ENCODE measurements around the gene PTPRD.

PTPRD gene

GRCh38 chr9:8644571-8644970, 1968.2 kb downstream of the PTPRD start:
- no peak overlapping the region for H3K4me3 ChIP-seq (IDR thresholded peaks at IDR 0.05; ENCODE audit: insufficient read depth, low read depth, low read length)
- no peaks in the 10 kb centered on the region for H3K27me3 ChIP-seq (ENCODE audit: insufficient read depth, low read depth)
- no peak overlapping the region for H3K9ac ChIP-seq
- H3K79me2 ChIP-seq (ENCODE audit: insufficient read depth, low read depth), result no peaks in the 10 kb centered on the region
- H3K4me2 ChIP-seq, result no peak overlapping the region
- H2AFZ ChIP-seq (ENCODE audit: low read depth), result no peak overlapping the region
- no peaks in the 10 kb centered on the region for H4K20me1 ChIP-seq (ENCODE audit: insufficient read depth)
- no peaks in the 10 kb centered on the region for H3K36me3 ChIP-seq (ENCODE audit: insufficient read depth)
- H3K27ac ChIP-seq, result no peak overlapping the region
- no peak for TF ChIP-seq CTCF (conservative IDR thresholded peaks at IDR 0.05; ENCODE audit: low read depth, low read length)
- no peaks in the 10 kb centered on the region for H3K4me1 ChIP-seq (ENCODE audit: low read depth, poor library complexity, severe bottlenecking)

DNA sequence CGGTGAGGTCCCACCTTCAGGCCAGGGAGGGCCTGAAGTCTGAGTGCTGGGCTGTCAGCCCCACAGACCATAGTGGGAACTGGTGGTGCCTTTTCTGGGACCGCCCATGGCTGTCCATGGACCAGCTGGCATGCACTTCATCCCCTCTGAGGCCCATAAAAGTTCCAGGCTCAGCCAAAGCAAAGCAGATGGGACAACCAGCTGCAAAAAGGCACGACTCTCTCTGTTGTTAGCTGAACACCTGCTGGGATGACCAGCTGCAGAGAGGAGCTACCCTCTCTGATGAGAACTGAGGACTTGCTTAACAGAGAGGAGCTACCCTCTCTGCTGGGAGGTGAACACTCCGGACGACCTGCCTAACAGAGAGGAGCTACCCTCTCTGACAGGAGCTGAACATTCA, 1968.9 kb downstream of the PTPRD start:
- Histone ChIP-seq H3K27ac (no peak overlapping the region), H3K9ac (no peak overlapping the region)
- TF ChIP-seq CTCF (conservative IDR thresholded peaks at IDR 0.05; ENCODE audit: low read depth, low read length), result no peak

DNA sequence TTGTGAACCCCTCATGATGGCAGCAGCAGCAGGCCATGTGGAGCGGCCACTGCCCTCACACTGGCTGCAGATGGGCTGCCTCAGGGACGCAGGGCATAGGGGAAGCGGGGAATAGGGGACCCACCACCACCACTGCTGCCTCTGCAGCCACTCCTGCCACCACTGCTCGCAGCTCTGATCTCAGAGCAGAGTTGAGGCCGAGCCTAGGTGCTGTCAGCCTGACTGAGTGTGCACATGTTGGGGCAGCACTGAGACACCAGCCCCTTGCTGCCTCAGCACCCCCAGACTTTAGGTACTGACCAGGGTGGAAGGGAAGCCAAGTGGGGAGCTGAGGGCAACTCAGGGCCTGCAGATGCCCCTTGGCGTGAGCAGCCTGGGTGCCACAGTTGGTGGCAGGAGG, 1969.3 kb downstream of the PTPRD start:
- no peaks in the 10 kb centered on the region for H3K4me1 ChIP-seq (ENCODE audit: low read depth, poor library complexity, severe bottlenecking)
- no peaks in the 10 kb centered on the region for H3K36me3 ChIP-seq (ENCODE audit: insufficient read depth)
- H3K27me3 ChIP-seq (ENCODE audit: insufficient read depth, low read depth), result no peaks in the 10 kb centered on the region
- no peak for TF ChIP-seq CTCF (conservative IDR thresholded peaks at IDR 0.05; ENCODE audit: low read depth, low read length)
- H4K20me1 ChIP-seq (ENCODE audit: insufficient read depth), result no peaks in the 10 kb centered on the region
- H3K79me2 ChIP-seq (ENCODE audit: insufficient read depth, low read depth), result no peaks in the 10 kb centered on the region
- H2AFZ ChIP-seq (ENCODE audit: low read depth), result no peak overlapping the region
- H3K4me3 ChIP-seq (IDR thresholded peaks at IDR 0.05; ENCODE audit: insufficient read depth, low read depth, low read length), result no peak overlapping the region
- no peak overlapping the region for H3K4me2 ChIP-seq
- H3K27ac ChIP-seq, result no peak overlapping the region
- no peak overlapping the region for H3K9ac ChIP-seq

More for the DNA sequence above, 1968.9 kb downstream of the PTPRD start:
- Histone ChIP-seq H3K4me3 (IDR thresholded peaks at IDR 0.05; ENCODE audit: insufficient read depth, low read depth, low read length) (no peak overlapping the region), H3K4me2 (no peak overlapping the region), H3K4me1 (ENCODE audit: low read depth, poor library complexity, severe bottlenecking) (no peaks in the 10 kb centered on the region), H4K20me1 (ENCODE audit: insufficient read depth) (no peaks in the 10 kb centered on the region), H3K27me3 (ENCODE audit: insufficient read depth, low read depth) (no peaks in the 10 kb centered on the region), H3K36me3 (ENCODE audit: insufficient read depth) (no peaks in the 10 kb centered on the region), H3K79me2 (ENCODE audit: insufficient read depth, low read depth) (no peaks in the 10 kb centered on the region), H2AFZ (ENCODE audit: low read depth) (no peak overlapping the region)

GRCh38 chr9:8640761-8641160, 1972.0 kb downstream of the PTPRD start:
- H3K4me1 ChIP-seq (ENCODE audit: low read depth, poor library complexity, severe bottlenecking), result no peaks in the 10 kb centered on the region
- no peak overlapping the region for H3K27ac ChIP-seq
- H3K36me3 ChIP-seq (ENCODE audit: insufficient read depth), result no peaks in the 10 kb centered on the region
- H3K79me2 ChIP-seq (ENCODE audit: insufficient read depth, low read depth), result no peaks in the 10 kb centered on the region
- H3K4me2 ChIP-seq, result no peak overlapping the region
- H3K27me3 ChIP-seq (ENCODE audit: insufficient read depth, low read depth), result no peaks in the 10 kb centered on the region
- H2AFZ ChIP-seq (ENCODE audit: low read depth), result no peak overlapping the region
- no peak overlapping the region for H3K4me3 ChIP-seq (IDR thresholded peaks at IDR 0.05; ENCODE audit: insufficient read depth, low read depth, low read length)
- H3K9ac ChIP-seq, result no peak overlapping the region
- H4K20me1 ChIP-seq (ENCODE audit: insufficient read depth), result no peaks in the 10 kb centered on the region
- TF ChIP-seq CTCF (conservative IDR thresholded peaks at IDR 0.05; ENCODE audit: low read depth, low read length), result no peak

Measured in KMS-11 (cell line).